Cortex of kidney (tissue), 1 donor: Measurements from ENCODE around the gene SPACDR.

Source experiments
- DNase-seq: peaks from one replicate; lab custom pipeline; 2025; lab: John Stamatoyannopoulos, UW

SPACDR gene

GRCh38 chr7:100434297-100435144, 29.5 kb downstream of the SPACDR start:
- DNase-seq, result no peak

GRCh38 chr7:100433592-100434296, 30.3 kb downstream of the SPACDR start:
- no peak for DNase-seq

- no peak for DNase-seq
Measured at GRCh38 chr7:100433276-100433591, 30.8 kb downstream of the SPACDR start.

GRCh38 chr7:100432621-100433275, 31.3 kb downstream of the SPACDR start:
- DNase-seq, result no peak

GRCh38 chr7:100432053-100432452, 32.0 kb downstream of the SPACDR start:
- no peak for DNase-seq

- no peak for DNase-seq
Measured at GRCh38 chr7:100431286-100431735, 32.7 kb downstream of the SPACDR start.

- no peak for DNase-seq
Measured at GRCh38 chr7:100430493-100431285, 33.4 kb downstream of the SPACDR start.

- DNase-seq, result no peak
Measured at GRCh38 chr7:100429637-100430492, 34.2 kb downstream of the SPACDR start, which contains the start of gene MEPCE. MEPCE (plus strand) TSS chr7:100429831; CDS start chr7:100430019, 188 bp downstream.

- peak; percentile 90 for DNase-seq
Measured at GRCh38 chr7:100428967-100429636, 35.0 kb downstream of the SPACDR start.

GRCh38 chr7:100428199-100428966, 35.7 kb downstream of the SPACDR start, which contains the start of gene ZCWPW1:
ZCWPW1 (minus strand) TSS chr7:100428703; CDS start chr7:100420649, 8,054 bp downstream.
- peak; percentile 71 for DNase-seq

GRCh38 chr7:100427762-100428198, 36.3 kb downstream of the SPACDR start:
- no peak for DNase-seq

- DNase-seq, result no peak
Measured at GRCh38 chr7:100426516-100426915, 37.5 kb downstream of the SPACDR start.

GRCh38 chr7:100425347-100425746, 38.7 kb downstream of the SPACDR start:
- DNase-seq, result no peak

GRCh38 chr7:100423315-100423714, 40.7 kb downstream of the SPACDR start:
- no peak for DNase-seq

- DNase-seq, result no peak
Measured at GRCh38 chr7:100419660-100420226, 44.3 kb downstream of the SPACDR start.

GRCh38 chr7:100418930-100419659, 45.0 kb downstream of the SPACDR start:
- DNase-seq, result no peak

GRCh38 chr7:100415448-100415847, 48.6 kb downstream of the SPACDR start:
- DNase-seq, result no peak

- no peak for DNase-seq
Measured at GRCh38 chr7:100413889-100414288, 50.2 kb downstream of the SPACDR start.
